ENCODE data around the gene FHIT.

GRCh38 chr3:59717679-59718205 is 1533.5 kb downstream of the FHIT start:
- TF ChIP-seq EZH2 (IDR thresholded peaks at IDR 0.05; ENCODE audit: insufficient read depth, poor library complexity, severe bottlenecking) = no peak
- no peak for TF ChIP-seq EZH2phosphoT487 (IDR thresholded peaks at IDR 0.05; ENCODE audit: insufficient read depth, low read depth)

Measured in GM23248 (cell line).